ENCODE results near the gene GRAMD4.

- TF ChIP-seq EZH2 (IDR thresholded peaks at IDR 0.05; ENCODE audit: borderline replicate concordance) (no peak), CTCF (IDR thresholded peaks at IDR 0.05; ENCODE audit: poor library complexity) (no peak), EZH2phosphoT487 (IDR thresholded peaks at IDR 0.05; ENCODE audit: low read depth, severe bottlenecking, unreplicated experiment) (no peak)
Measured at GRCh38 chr22:46696229-46696518, 76.0 kb downstream of the GRAMD4 start.
